OCI-LY1 (cell line): ENCODE results near the gene MAD1L1.
A peak's percentile ranks its signal among the peaks of the same experiment; 100 is the strongest.

ENCODE experiments used
- H2AFZ ChIP-seq: fragments of 200-600 bp; sonication (generic), shearing (Covaris generic); 2 replicates; pipeline ENCODE4 v1.6.0; 2014; ENCODE audit warnings: antibody characterized with exemption, mild to moderate bottlenecking, low read length
- H3F3A ChIP-seq: fragments of 200-600 bp; sonication (generic), shearing (Covaris generic); 2 replicates; pipeline ENCODE4 v1.6.0; 2014; ENCODE audit warnings: mild to moderate bottlenecking, antibody characterized with exemption, low read length, moderate library complexity; ENCODE audit not compliant: insufficient read depth
- H3K27ac ChIP-seq: fragments of 200-600 bp; sonication (generic); 2 replicates; pipeline ENCODE4 v1.5.1; 2014; ENCODE audit warnings: low read length, mixed run types, mild to moderate bottlenecking, low read depth; ENCODE audit not compliant: poor library complexity, severe bottlenecking
- H3K27me3 ChIP-seq: fragments of 200-600 bp; sonication (generic); 2 replicates; pipeline ENCODE4 v1.6.0; 2014; ENCODE audit warnings: antibody characterized with exemption, mild to moderate bottlenecking, low read length, moderate library complexity; ENCODE audit not compliant: insufficient read depth
- H3K36me3 ChIP-seq: fragments of 200-600 bp; sonication (generic); 2 replicates; pipeline ENCODE4 v1.6.1; 2014; ENCODE audit warnings: mild to moderate bottlenecking, antibody characterized with exemption, low read length, moderate library complexity, mixed read lengths; ENCODE audit not compliant: insufficient read depth
- H3K4me1 ChIP-seq: fragments of 200-600 bp; sonication (generic); 2 replicates; pipeline ENCODE4 v1.5.1; 2014; ENCODE audit warnings: mild to moderate bottlenecking, low read length, moderate library complexity; ENCODE audit not compliant: insufficient read depth, severe bottlenecking
- H3K4me2 ChIP-seq: fragments of 200-600 bp; sonication (generic), shearing (Covaris generic); 2 replicates; pipeline ENCODE4 v1.6.1; 2014; ENCODE audit warnings: low read length
- H3K4me3 ChIP-seq: fragments of 200-600 bp; sonication (generic); 2 replicates; pipeline ENCODE4 v1.5.1; 2014; ENCODE audit warnings: low read length, low read depth, mild to moderate bottlenecking, mixed read lengths; ENCODE audit not compliant: poor library complexity, severe bottlenecking
- H3K79me2 ChIP-seq: fragments of 200-600 bp; shearing (Covaris generic); 2 replicates; pipeline ENCODE4 v1.6.1; 2016; ENCODE audit warnings: mixed run types, low read length, mixed read lengths; ENCODE audit not compliant: insufficient read depth
- H3K9ac ChIP-seq: fragments of 200-600 bp; sonication (generic), shearing (Covaris generic); 2 replicates; pipeline ENCODE4 v1.6.1; 2014; ENCODE audit warnings: mild to moderate bottlenecking, low read length, mixed read lengths
- H3K9me2 ChIP-seq: fragments of 200-600 bp; sonication (generic), shearing (Covaris generic); 2 replicates; pipeline ENCODE4 v1.6.1; 2014; ENCODE audit warnings: low read depth, mild to moderate bottlenecking, low read length, mixed read lengths
- H3K9me3 ChIP-seq: fragments of 200-600 bp; shearing (Covaris generic); 2 replicates; pipeline ENCODE4 v1.6.1; 2014; ENCODE audit warnings: low read length, mixed read lengths
- H4K20me1 ChIP-seq: fragments of 200-600 bp; sonication (generic), shearing (Covaris generic); 2 replicates; pipeline ENCODE4 v1.6.0; 2016; ENCODE audit warnings: mild to moderate bottlenecking, low read length; ENCODE audit not compliant: insufficient read depth
- CTCF ChIP-seq: fragments of 200-600 bp; sonication (generic), shearing (Covaris generic); IDR thresholded peaks from 2 replicates; pipeline ENCODE4 v1.5.1; 2017; ENCODE audit warnings: mild to moderate bottlenecking, antibody characterized with exemption, low read length, moderate library complexity, mixed read lengths
- EZH2 ChIP-seq: fragments of 200-600 bp; sonication (generic), shearing (Covaris generic); IDR thresholded peaks from 2 replicates; pipeline ENCODE4 v1.8.0; 2017; ENCODE audit warnings: borderline replicate concordance, mixed run types, mild to moderate bottlenecking, antibody characterized with exemption, low read length, moderate library complexity, mixed read lengths

Gene MAD1L1

GRCh38 chr7:2038931-2039728, 193.6 kb downstream of the MAD1L1 start:
- TF ChIP-seq CTCF = peak; percentile 21; the same call in 1 of the 2 replicates
- TF ChIP-seq EZH2 = no peak
- H3K4me3 ChIP-seq = peak overlapping the region; percentile 61
- no peak overlapping the region for H2AFZ ChIP-seq
- H3F3A ChIP-seq = peaks cover 8% of the 10 kb centered on the region
- peak overlapping the region; percentile 77 for H3K4me2 ChIP-seq
- peak overlapping the region; percentile 97 for H3K27ac ChIP-seq
- no peaks in the 10 kb centered on the region for H4K20me1 ChIP-seq
- H3K9me3 ChIP-seq = no peaks in the 10 kb centered on the region
- peaks cover 10% of the 10 kb centered on the region for H3K36me3 ChIP-seq
- H3K4me1 ChIP-seq = peaks cover 65% of the 10 kb centered on the region
- no peaks in the 10 kb centered on the region for H3K27me3 ChIP-seq
- peak overlapping the region; percentile 83 for H3K9ac ChIP-seq
- H3K79me2 ChIP-seq = peaks cover 4% of the 10 kb centered on the region; the same call in 1 of the 2 replicates
- H3K9me2 ChIP-seq = no peaks in the 10 kb centered on the region

GRCh38 chr7:2037808-2038522, 194.8 kb downstream of the MAD1L1 start:
- Histone ChIP-seq H3K4me3 (peak overlapping the region; percentile 61), H3K27ac (peak overlapping the region; percentile 97), H3K4me2 (peak overlapping the region; percentile 77), H4K20me1 (no peaks in the 10 kb centered on the region), H3K27me3 (no peaks in the 10 kb centered on the region), H3K79me2 (peaks cover 4% of the 10 kb centered on the region; the same call in 1 of the 2 replicates), H3F3A (peaks cover 8% of the 10 kb centered on the region), H2AFZ (no peak overlapping the region), H3K9me2 (no peaks in the 10 kb centered on the region), H3K36me3 (peaks cover 13% of the 10 kb centered on the region), H3K9ac (peak overlapping the region; percentile 83), H3K9me3 (no peaks in the 10 kb centered on the region), H3K4me1 (peaks cover 72% of the 10 kb centered on the region)
- TF ChIP-seq CTCF (no peak), EZH2 (no peak)

GRCh38 chr7:2037301-2037807, 195.4 kb downstream of the MAD1L1 start:
- Histone ChIP-seq H3K36me3 (peaks cover 9% of the 10 kb centered on the region), H3K79me2 (peaks cover 4% of the 10 kb centered on the region; the same call in 1 of the 2 replicates), H3K27me3 (no peaks in the 10 kb centered on the region), H3K9me3 (no peaks in the 10 kb centered on the region), H4K20me1 (no peaks in the 10 kb centered on the region), H3K9ac (peak overlapping the region; percentile 83), H3K9me2 (no peaks in the 10 kb centered on the region), H3K4me3 (peak overlapping the region; percentile 61), H3F3A (peaks cover 8% of the 10 kb centered on the region), H3K4me2 (peak overlapping the region; percentile 77), H2AFZ (no peak overlapping the region), H3K4me1 (peaks cover 72% of the 10 kb centered on the region), H3K27ac (peak overlapping the region; percentile 97)
- TF ChIP-seq EZH2 (no peak), CTCF (no peak)
